ENCODE measurements around the gene FOXN1. TPM values are rescaled to one million over a fixed set of nuclear protein-coding genes. Genes with fewer than 3 reads are reported as not detected.

The FOXN1 gene
- total RNA-seq, 2 experiments from 2014 or later, result not detected

DNA sequence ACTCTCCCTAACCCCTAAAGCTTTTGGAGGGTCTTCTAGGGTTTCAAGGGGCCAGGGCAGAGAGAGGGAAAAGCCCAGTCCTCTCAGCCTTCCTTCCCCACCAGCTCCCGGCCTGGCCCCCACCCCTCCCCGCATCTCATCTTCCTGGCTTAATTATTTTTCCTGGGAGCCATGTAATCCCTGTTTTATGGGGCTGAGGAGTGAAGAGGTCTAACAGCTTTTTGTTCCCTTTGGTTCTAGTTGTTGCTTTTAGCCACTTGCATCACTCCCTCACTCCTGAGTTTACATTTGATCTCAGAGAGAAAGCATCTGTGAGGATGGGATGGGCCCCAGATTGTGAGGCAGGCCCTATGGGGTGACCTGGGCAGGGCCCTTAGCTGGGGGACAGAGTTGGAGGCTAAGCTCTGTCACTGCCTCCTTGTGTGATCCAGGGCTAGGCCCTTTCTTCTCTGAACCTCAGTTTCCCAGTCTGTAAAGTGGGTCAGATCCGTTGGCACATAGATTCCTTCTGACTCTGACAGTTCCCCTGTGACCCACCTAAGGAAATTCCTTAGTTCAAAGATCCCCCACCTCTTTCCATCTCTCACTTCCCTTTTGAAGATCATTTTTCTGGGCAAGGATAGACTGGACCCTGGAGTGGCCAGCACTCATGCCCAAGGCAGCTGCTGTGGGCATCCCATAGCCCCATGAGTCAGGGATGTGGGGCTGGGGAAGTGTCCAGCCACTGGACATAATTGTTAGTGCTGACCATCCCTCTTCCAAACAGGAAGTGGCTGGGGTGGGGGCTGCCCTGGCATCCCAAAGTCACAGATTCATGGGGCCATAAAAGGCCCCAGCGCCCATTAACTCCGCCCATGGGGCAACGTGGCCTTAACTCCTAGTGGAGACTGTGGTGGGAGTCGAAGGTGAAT is 26.2 kb downstream of the FOXN1 start:
- no peak overlapping the region for H3K27ac Mint-ChIP-seq
- no peaks in the 10 kb centered on the region for H3K4me1 Mint-ChIP-seq (ENCODE audit: low read depth)
- intact Hi-C loops (cut with micrococcal nuclease), result no loop called here
- ChIA-PET CTCF (interaction anchor here (1.3 to 2.0 kb wide), 3 partner anchors 8 to 116 kb away, joined by 4 to 7 read pairs (median 6); no protein-coding TSS in a partner anchor), POLR2A (no interaction called here)
- H3K27me3 Mint-ChIP-seq, result no peaks in the 10 kb centered on the region
- DNase-seq (no peak), ATAC-seq (no peak)
- TF ChIP-seq, protein P1, sequence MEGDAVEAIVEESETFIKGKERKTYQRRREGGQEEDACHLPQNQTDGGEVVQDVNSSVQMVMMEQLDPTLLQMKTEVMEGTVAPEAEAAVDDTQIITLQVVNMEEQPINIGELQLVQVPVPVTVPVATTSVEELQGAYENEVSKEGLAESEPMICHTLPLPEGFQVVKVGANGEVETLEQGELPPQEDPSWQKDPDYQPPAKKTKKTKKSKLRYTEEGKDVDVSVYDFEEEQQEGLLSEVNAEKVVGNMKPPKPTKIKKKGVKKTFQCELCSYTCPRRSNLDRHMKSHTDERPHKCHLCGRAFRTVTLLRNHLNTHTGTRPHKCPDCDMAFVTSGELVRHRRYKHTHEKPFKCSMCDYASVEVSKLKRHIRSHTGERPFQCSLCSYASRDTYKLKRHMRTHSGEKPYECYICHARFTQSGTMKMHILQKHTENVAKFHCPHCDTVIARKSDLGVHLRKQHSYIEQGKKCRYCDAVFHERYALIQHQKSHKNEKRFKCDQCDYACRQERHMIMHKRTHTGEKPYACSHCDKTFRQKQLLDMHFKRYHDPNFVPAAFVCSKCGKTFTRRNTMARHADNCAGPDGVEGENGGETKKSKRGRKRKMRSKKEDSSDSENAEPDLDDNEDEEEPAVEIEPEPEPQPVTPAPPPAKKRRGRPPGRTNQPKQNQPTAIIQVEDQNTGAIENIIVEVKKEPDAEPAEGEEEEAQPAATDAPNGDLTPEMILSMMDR (IDR thresholded peaks at IDR 0.05), result no peak
- no peak overlapping the region for H3K4me3 Mint-ChIP-seq
- no peaks in the 10 kb centered on the region for H3K36me3 Mint-ChIP-seq (ENCODE audit: low read depth)
- H3K9me3 Mint-ChIP-seq, result no peaks in the 10 kb centered on the region

DNA sequence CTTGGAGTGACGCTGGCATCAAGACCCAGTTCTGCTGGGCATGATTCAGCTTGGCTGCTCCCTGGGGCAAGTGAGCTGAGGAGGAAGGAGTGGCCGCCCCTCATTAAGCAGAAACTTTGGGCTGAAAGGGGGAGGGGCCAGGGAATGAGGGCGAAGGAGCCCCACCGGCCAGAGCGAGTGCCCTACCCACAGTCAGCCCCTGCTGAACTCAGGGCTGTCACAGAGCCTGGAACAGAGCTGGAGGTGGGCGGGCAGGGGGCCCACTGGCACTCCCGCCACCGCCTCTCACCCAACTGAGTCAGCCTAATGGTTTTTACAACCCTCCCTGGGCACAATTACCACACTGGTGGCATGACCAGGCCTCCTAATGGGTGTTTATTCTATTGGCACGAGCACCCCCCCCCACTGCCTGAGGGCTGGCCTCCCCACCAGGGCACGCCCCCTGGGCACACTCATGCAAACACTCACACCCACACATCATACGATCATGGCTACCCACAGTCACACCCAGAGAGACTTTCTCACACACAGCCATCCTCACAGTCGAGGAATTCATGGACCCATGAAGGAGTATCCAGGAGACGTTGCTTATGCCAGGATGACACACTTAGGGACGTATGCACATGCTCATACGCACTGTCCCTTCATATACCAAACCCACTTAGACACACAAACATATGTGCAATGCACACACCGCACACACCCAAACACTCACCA is 27.1 kb downstream of the FOXN1 start:
- H3K27me3 Mint-ChIP-seq, result no peaks in the 10 kb centered on the region

DNA sequence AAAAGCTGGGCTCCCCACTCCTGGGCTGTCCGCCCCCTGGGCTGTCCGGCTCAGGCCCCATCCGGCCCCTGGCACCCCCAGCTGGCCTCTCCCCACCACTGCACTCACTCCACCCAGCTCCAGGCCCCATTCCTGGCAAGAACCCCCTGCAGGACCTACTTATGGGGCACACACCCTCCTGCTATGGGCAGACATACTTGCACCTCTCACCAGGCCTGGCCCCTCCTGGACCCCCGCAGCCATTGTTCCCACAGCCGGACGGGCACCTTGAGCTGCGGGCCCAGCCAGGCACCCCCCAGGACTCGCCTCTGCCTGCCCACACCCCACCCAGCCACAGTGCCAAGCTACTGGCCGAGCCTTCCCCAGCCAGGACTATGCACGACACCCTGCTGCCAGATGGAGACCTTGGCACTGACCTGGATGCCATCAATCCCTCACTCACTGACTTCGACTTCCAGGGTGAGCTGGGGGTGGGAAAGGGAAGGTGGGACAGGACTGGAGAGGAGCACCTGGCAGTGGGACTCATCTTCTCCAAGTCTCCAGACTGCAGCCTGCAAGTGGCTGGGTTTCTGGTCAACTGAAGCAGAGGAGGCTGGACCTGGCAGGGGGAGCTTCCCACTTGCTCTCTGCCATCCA is 28.7 kb downstream of the FOXN1 start:
- H3K27ac Mint-ChIP-seq, result no peak overlapping the region
- TF ChIP-seq, protein P1 (IDR thresholded peaks at IDR 0.05), result no peak
- ATAC-seq (no peak), DNase-seq (no peak)
- H3K9me3 Mint-ChIP-seq, result no peaks in the 10 kb centered on the region
- ChIA-PET CTCF (interaction anchor here (1.6 to 2.4 kb wide), 2 partner anchors 13 to 39 kb away, joined by 6 to 10 read pairs; no protein-coding TSS in a partner anchor), POLR2A (no interaction called here)
- H3K4me3 Mint-ChIP-seq, result no peak overlapping the region
- intact Hi-C loops (cut with micrococcal nuclease), result no loop called here
- H3K36me3 Mint-ChIP-seq (ENCODE audit: low read depth), result no peaks in the 10 kb centered on the region
- H3K27me3 Mint-ChIP-seq, result no peaks in the 10 kb centered on the region
- H3K4me1 Mint-ChIP-seq (ENCODE audit: low read depth), result no peaks in the 10 kb centered on the region

More for the DNA sequence above, 27.1 kb downstream of the FOXN1 start:
- ChIA-PET CTCF (no interaction called here), POLR2A (no interaction called here)
- DNase-seq, result no peak
- TF ChIP-seq, protein P1 (IDR thresholded peaks at IDR 0.05), result no peak
- Mint-ChIP-seq H3K36me3 (ENCODE audit: low read depth) (no peaks in the 10 kb centered on the region), H3K4me3 (no peak overlapping the region), H3K4me1 (ENCODE audit: low read depth) (no peaks in the 10 kb centered on the region), H3K9me3 (no peaks in the 10 kb centered on the region), H3K27ac (no peak overlapping the region)
- intact Hi-C loops (cut with micrococcal nuclease), result no loop called here
- no peak for ATAC-seq

DNA sequence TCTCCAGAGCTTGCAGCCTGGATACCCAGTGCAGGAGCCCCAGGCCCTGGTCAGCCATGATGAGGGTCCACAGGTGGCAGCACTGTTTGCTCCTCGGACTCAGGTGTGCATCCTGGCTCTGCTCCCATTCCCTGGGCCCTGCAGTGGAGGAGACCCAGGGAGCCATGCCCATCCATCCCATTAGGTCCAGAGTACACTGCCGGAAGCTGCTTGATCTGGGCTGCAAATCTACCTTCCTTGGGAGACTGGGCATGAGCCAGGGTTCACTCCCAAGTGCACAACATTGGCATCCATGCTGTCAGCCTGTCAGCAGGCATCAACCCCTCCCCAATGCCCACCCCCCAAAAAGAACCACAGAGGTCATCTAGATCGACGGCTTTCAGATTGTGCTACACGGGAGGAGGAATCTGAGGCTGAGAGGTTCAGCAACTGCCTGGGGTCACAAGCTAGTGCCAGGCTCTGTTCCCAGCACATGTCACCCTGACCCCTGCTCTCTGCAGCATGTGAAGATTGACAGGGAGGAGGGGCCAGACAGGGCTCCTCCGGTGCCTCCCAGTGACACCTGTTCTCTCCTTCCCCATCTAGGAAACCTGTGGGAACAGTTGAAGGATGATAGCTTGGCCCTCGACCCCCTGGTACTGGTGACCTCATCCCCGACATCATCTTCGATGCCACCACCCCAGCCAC is 30.5 kb downstream of the FOXN1 start:
- POLR2A ChIA-PET, result interaction anchor here (0.6 to 2.7 kb wide), 3 partner anchors 11 to 153 kb away, joined by 3 to 8 read pairs (median 7); no protein-coding TSS in a partner anchor
- Mint-ChIP-seq H3K27me3 (no peaks in the 10 kb centered on the region), H3K4me3 (no peak overlapping the region), H3K36me3 (ENCODE audit: low read depth) (no peaks in the 10 kb centered on the region), H3K9me3 (no peaks in the 10 kb centered on the region), H3K27ac (no peak overlapping the region), H3K4me1 (ENCODE audit: low read depth) (no peaks in the 10 kb centered on the region)
- CTCF ChIA-PET, result interaction anchor here (1.1 to 2.4 kb wide), 4 partner anchors 11 to 41 kb away, joined by 3 to 10 read pairs (median 8); no protein-coding TSS in a partner anchor
- ATAC-seq, result no peak
- TF ChIP-seq, protein P1 (IDR thresholded peaks at IDR 0.05), result no peak
- DNase-seq, result no peak
- intact Hi-C loops (cut with micrococcal nuclease), result no loop called here

Data from activated CD8-positive, alpha-beta T cell treated with anti-CD3 and anti-CD28 coated beads for 36 hours (primary cell).